Liver (tissue), 9 donors: ENCODE data around the gene PPM1E. TPM values are rescaled to one million over a fixed set of nuclear protein-coding genes. Genes with fewer than 3 reads are reported as not detected.

Experiments
- DNase-seq: peaks from one replicate; pipeline ENCODE4 v3.0.0-alpha.2; 2017; ENCODE audit warnings: low spot score
- H3K27ac ChIP-seq, 2 donors: one replicate each; pipeline ENCODE4 v1.7.0; 2013; ENCODE audit warnings: inconsistent platforms in 2 of 2, low read length in 2 of 2, control low read depth in 1 of 2, low read depth in 1 of 2, mild to moderate bottlenecking in 1 of 2
- H3K27me3 ChIP-seq, 4 donors: one replicate each; pipeline versions ENCODE4 v1.6.1 to v1.7.0; 2013; ENCODE audit warnings: low read length in 3 of 4, inconsistent platforms in 1 of 4, mild to moderate bottlenecking in 1 of 4, moderate library complexity in 1 of 4; ENCODE audit not compliant: control insufficient read depth in 4 of 4, insufficient read depth in 4 of 4
- H3K36me3 ChIP-seq, 4 donors: one replicate each; pipeline versions ENCODE4 v1.6.1 to v1.7.0; 2013; ENCODE audit warnings: low read length in 3 of 4, mild to moderate bottlenecking in 3 of 4, low read depth in 1 of 4, moderate library complexity in 1 of 4; ENCODE audit not compliant: control insufficient read depth in 4 of 4, insufficient read depth in 3 of 4
- H3K4me1 ChIP-seq, 4 donors: one replicate each; pipeline versions ENCODE4 v1.6.1 to v1.7.0; 2013; ENCODE audit warnings: low read length in 3 of 4, mild to moderate bottlenecking in 3 of 4, moderate library complexity in 1 of 4; ENCODE audit not compliant: control insufficient read depth in 4 of 4, insufficient read depth in 4 of 4
- H3K4me3 ChIP-seq, 3 donors: one replicate each; pipeline versions ENCODE4 v1.6.1 to v1.7.0; 2013; ENCODE audit warnings: low read length in 3 of 3, control low read depth in 1 of 3, low read depth in 1 of 3, mild to moderate bottlenecking in 1 of 3
- H3K9ac ChIP-seq, 2 donors: one replicate each; pipeline ENCODE4 v1.7.0; 2013; ENCODE audit warnings: low read length in 2 of 2, mild to moderate bottlenecking in 2 of 2, moderate library complexity in 2 of 2, control low read depth in 1 of 2, low read depth in 1 of 2
- H3K9me3 ChIP-seq, 4 donors: one replicate each; pipeline versions ENCODE4 v1.6.1 to v1.7.0; 2013; ENCODE audit warnings: low read length in 3 of 4; ENCODE audit not compliant: control insufficient read depth in 4 of 4
- EGR1 ChIP-seq, 2 donors: IDR thresholded peaks; 2 replicates each; pipeline ENCODE4 v1.6.1; 2016 to 2018; ENCODE audit warnings: antibody characterized with exemption in 2 of 2, low read depth in 2 of 2
- FOXA1 ChIP-seq: IDR thresholded peaks from 2 replicates; pipeline ENCODE4 v1.6.1; 2016; ENCODE audit warnings: antibody characterized with exemption
- FOXA2 ChIP-seq: IDR thresholded peaks from 2 replicates; pipeline ENCODE4 v1.6.1; 2016; ENCODE audit warnings: antibody characterized with exemption
- GABPA ChIP-seq, 2 donors: IDR thresholded peaks in 1 of 2; conservative IDR thresholded peaks in 1 of 2; 2 replicates each; pipeline ENCODE4 v1.6.1; 2016; ENCODE audit warnings: antibody characterized with exemption in 2 of 2, mild to moderate bottlenecking in 1 of 2, moderate library complexity in 1 of 2
- HNF4A ChIP-seq, 2 donors: conservative IDR thresholded peaks; 2 replicates each; pipeline ENCODE4 v1.6.1; 2016; ENCODE audit warnings: antibody characterized with exemption in 2 of 2, mild to moderate bottlenecking in 2 of 2
- HNF4G ChIP-seq: IDR thresholded peaks from 2 replicates; pipeline ENCODE4 v1.6.1; 2016; ENCODE audit warnings: antibody characterized with exemption
- JUND ChIP-seq, 2 donors: IDR thresholded peaks; 2 replicates each; pipeline ENCODE4 v1.6.1; 2016; ENCODE audit warnings: antibody characterized with exemption in 2 of 2
- NR2F2 ChIP-seq: IDR thresholded peaks from 2 replicates; pipeline ENCODE4 v1.6.1; 2016; ENCODE audit warnings: antibody characterized with exemption
- RAD21 ChIP-seq, 2 donors: IDR thresholded peaks; 2 replicates each; pipeline ENCODE4 v1.6.1; 2016; ENCODE audit warnings: antibody characterized with exemption in 2 of 2, mild to moderate bottlenecking in 2 of 2
- RXRA ChIP-seq, 2 donors: IDR thresholded peaks; 2 replicates each; pipeline ENCODE4 v1.6.1; 2017 to 2018; ENCODE audit warnings: antibody characterized with exemption in 2 of 2, mild to moderate bottlenecking in 1 of 2
- SP1 ChIP-seq: IDR thresholded peaks from 2 replicates; pipeline ENCODE4 v1.6.1; 2018; ENCODE audit warnings: antibody characterized with exemption, mild to moderate bottlenecking
- WGBS: extraction: QIAGEN DNeasy Blood & Tissue Kit; methylation state at CpG from one replicate; pipeline ENCODE4 v1.1.7; 2013; 5-methylcytosine and 5-hydroxymethylcytosine counted together
- polyA plus RNA-seq, 2 donors: library from polyadenylated mRNA; stranded (reverse) in 1 of 2; unstranded in 1 of 2; fragments of 200-250 nt in 1 of 2; fragments of >200 nt in 1 of 2; fragmentation: Nextera tagmentation in 1 of 2; extraction: Ambion mirVana in 1 of 2; gene quantifications; one replicate each; pipeline versions ENCODE4 v1.2.1 to v1.2.3, GENCODE V29; 2013 to 2015
- total RNA-seq, 2 donors: library from RNA; depleted of rRNA; stranded (reverse); fragments of >200 nt; gene quantifications; one replicate each; pipeline ENCODE4 v1.2.3, GENCODE V29; 2014
- TF ChIP-seq, protein P1 (sequence below): IDR thresholded peaks from 2 replicates; pipeline ENCODE4 v1.6.1; 2016; ENCODE audit warnings: antibody characterized with exemption
- TF ChIP-seq, protein P2 (sequence below): fragments of 150-350 bp; IDR thresholded peaks from 2 replicates; pipeline ENCODE4 v1.5.1; 2017; ENCODE audit warnings: improper control_type of control experiment, low read depth, low read length; ENCODE audit not compliant: missing input control
- TF ChIP-seq, protein P3 (sequence below): IDR thresholded peaks from 2 replicates; pipeline ENCODE4 v1.6.1; 2016; ENCODE audit warnings: antibody characterized with exemption
- TF ChIP-seq, protein P4 (sequence below): IDR thresholded peaks from 2 replicates; pipeline ENCODE4 v1.6.1; 2016; ENCODE audit warnings: antibody characterized with exemption
- TF ChIP-seq, protein P5 (sequence below): IDR thresholded peaks from 2 replicates; pipeline ENCODE4 v1.6.1; 2016; ENCODE audit warnings: antibody characterized with exemption, mild to moderate bottlenecking
- donor health status: healthy.
- donor health status: healthy.
- donor health status: healthy.
- donor health status: healthy.
- donor health status: healthy.

The PPM1E gene
- total and polyA plus RNA-seq, 4 donors = 0.25 to 0.61 (median 0.50) TPM; not detected in 1

DNA sequence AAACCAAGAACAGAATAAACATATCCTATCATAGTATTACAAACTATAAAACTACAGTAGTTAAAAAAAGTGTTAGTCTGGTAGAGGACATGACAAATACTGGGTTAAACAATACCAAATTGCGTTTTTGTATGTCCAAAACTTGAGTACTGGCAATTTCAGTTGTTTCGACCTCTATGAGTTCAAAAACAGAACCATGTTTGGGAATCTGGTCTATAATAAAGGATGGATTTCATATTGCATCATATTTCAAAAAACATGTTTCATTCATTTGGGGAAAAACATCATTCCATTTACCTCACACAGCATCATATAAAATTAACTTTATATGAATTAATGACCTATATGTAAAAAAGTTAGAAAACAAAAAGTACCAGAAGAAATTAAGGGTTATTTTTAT lies 269.3 kb downstream of the PPM1E start:
- no peaks in the 10 kb centered on the region for H3K27me3 ChIP-seq
- H3K4me1 ChIP-seq = peaks cover 0 to 3% (median 0%) of the 10 kb centered on the region in 4 donors
- WGBS = 96% methylated on average over 2 of the region's 2 CpGs
- no peak overlapping the region for H3K27ac ChIP-seq
- no peak for DNase-seq
- no peaks in the 10 kb centered on the region for H3K9me3 ChIP-seq
- no peak overlapping the region for H3K9ac ChIP-seq
- peaks cover 0 to 9% (median 3%) of the 10 kb centered on the region in 4 donors for H3K36me3 ChIP-seq
- no peak for TF ChIP-seq HNF4G
- TF ChIP-seq, protein P1, sequence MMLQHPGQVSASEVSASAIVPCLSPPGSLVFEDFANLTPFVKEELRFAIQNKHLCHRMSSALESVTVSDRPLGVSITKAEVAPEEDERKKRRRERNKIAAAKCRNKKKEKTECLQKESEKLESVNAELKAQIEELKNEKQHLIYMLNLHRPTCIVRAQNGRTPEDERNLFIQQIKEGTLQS = no peak
- TF ChIP-seq EGR1 (IDR thresholded peaks at IDR 0.05; ENCODE audit: low read depth in 2 of 2) = no peak
- TF ChIP-seq RAD21 (IDR thresholded peaks at IDR 0.05) = no peak
- TF ChIP-seq FOXA2 = no peak
- no peak for TF ChIP-seq JUND (IDR thresholded peaks at IDR 0.05)
- TF ChIP-seq RXRA (IDR thresholded peaks at IDR 0.05) = no peak
- TF ChIP-seq HNF4A (conservative IDR thresholded peaks at IDR 0.05) = no peak
- TF ChIP-seq SP1 = no peak
- TF ChIP-seq, protein P2, sequence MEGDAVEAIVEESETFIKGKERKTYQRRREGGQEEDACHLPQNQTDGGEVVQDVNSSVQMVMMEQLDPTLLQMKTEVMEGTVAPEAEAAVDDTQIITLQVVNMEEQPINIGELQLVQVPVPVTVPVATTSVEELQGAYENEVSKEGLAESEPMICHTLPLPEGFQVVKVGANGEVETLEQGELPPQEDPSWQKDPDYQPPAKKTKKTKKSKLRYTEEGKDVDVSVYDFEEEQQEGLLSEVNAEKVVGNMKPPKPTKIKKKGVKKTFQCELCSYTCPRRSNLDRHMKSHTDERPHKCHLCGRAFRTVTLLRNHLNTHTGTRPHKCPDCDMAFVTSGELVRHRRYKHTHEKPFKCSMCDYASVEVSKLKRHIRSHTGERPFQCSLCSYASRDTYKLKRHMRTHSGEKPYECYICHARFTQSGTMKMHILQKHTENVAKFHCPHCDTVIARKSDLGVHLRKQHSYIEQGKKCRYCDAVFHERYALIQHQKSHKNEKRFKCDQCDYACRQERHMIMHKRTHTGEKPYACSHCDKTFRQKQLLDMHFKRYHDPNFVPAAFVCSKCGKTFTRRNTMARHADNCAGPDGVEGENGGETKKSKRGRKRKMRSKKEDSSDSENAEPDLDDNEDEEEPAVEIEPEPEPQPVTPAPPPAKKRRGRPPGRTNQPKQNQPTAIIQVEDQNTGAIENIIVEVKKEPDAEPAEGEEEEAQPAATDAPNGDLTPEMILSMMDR = no peak
- TF ChIP-seq GABPA (IDR thresholded peaks at IDR 0.05 in 1 of 2, conservative IDR thresholded peaks at IDR 0.05 in 1 of 2) = no peak
- TF ChIP-seq FOXA1 = no peak
- H3K4me3 ChIP-seq = no peak overlapping the region

DNA sequence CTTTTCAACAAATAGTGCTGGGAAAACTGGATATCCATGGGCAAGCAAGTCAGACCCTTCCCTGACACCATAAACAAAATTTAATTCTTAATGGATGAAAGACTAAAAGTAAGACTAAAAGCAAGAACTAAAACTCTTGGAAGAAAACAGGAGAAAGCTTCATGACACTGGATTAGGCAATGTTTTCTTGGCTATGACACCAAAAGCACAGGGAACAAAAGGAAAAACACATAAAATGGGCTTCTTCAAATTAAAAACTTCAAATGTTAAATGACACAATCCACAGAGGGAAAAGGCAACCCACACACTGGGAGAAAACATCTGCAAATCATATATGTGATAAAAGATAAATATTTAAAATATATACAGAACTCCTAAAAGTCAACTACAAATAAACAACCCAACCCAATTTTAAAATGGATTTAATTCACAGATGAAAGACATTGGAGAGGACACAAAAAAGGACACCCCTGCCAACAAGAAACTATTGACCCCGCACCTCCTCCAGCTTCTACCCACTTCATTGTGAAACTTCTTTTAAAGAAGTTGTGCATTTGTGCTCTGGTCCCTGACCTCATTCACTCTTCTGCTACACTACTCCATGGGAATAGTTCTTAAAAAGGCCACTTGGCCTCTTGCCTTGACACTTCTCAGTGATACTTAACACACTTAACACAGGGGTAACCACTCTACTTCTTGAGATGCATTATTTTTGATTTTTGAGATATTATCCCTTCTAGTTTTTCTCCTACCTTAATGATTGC lies 270.7 kb downstream of the PPM1E start:
- Histone ChIP-seq H3K27ac (no peak overlapping the region), H3K27me3 (no peaks in the 10 kb centered on the region), H3K9me3 (no peaks in the 10 kb centered on the region), H3K4me3 (no peak overlapping the region), H3K9ac (no peak overlapping the region), H3K4me1 (peaks cover 0 to 3% (median 0%) of the 10 kb centered on the region in 4 donors), H3K36me3 (peaks cover 0 to 9% (median 3%) of the 10 kb centered on the region in 4 donors)
- 95% methylated on average over 1 of the region's 1 CpG for WGBS
- TF ChIP-seq, protein P2 = no peak
- TF ChIP-seq, protein P3, sequence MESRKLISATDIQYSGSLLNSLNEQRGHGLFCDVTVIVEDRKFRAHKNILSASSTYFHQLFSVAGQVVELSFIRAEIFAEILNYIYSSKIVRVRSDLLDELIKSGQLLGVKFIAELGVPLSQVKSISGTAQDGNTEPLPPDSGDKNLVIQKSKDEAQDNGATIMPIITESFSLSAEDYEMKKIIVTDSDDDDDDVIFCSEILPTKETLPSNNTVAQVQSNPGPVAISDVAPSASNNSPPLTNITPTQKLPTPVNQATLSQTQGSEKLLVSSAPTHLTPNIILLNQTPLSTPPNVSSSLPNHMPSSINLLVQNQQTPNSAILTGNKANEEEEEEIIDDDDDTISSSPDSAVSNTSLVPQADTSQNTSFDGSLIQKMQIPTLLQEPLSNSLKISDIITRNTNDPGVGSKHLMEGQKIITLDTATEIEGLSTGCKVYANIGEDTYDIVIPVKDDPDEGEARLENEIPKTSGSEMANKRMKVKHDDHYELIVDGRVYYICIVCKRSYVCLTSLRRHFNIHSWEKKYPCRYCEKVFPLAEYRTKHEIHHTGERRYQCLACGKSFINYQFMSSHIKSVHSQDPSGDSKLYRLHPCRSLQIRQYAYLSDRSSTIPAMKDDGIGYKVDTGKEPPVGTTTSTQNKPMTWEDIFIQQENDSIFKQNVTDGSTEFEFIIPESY = no peak
- TF ChIP-seq, protein P4, sequence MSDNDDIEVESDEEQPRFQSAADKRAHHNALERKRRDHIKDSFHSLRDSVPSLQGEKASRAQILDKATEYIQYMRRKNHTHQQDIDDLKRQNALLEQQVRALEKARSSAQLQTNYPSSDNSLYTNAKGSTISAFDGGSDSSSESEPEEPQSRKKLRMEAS = no peak
- TF ChIP-seq JUND (IDR thresholded peaks at IDR 0.05) (no peak), HNF4G (no peak), NR2F2 (no peak), FOXA2 (no peak)
- TF ChIP-seq, protein P5, sequence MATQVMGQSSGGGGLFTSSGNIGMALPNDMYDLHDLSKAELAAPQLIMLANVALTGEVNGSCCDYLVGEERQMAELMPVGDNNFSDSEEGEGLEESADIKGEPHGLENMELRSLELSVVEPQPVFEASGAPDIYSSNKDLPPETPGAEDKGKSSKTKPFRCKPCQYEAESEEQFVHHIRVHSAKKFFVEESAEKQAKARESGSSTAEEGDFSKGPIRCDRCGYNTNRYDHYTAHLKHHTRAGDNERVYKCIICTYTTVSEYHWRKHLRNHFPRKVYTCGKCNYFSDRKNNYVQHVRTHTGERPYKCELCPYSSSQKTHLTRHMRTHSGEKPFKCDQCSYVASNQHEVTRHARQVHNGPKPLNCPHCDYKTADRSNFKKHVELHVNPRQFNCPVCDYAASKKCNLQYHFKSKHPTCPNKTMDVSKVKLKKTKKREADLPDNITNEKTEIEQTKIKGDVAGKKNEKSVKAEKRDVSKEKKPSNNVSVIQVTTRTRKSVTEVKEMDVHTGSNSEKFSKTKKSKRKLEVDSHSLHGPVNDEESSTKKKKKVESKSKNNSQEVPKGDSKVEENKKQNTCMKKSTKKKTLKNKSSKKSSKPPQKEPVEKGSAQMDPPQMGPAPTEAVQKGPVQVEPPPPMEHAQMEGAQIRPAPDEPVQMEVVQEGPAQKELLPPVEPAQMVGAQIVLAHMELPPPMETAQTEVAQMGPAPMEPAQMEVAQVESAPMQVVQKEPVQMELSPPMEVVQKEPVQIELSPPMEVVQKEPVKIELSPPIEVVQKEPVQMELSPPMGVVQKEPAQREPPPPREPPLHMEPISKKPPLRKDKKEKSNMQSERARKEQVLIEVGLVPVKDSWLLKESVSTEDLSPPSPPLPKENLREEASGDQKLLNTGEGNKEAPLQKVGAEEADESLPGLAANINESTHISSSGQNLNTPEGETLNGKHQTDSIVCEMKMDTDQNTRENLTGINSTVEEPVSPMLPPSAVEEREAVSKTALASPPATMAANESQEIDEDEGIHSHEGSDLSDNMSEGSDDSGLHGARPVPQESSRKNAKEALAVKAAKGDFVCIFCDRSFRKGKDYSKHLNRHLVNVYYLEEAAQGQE = no peak
- DNase-seq = no peak
